H9 (cell line): ENCODE measurements around the gene GNAT3. TPM values are rescaled to one million over a fixed set of nuclear protein-coding genes. Genes with fewer than 3 reads are reported as not detected.

ENCODE experiments used
- DNase-seq: peaks from one replicate; pipeline ENCODE4 v3.0.0-alpha.2; 2017
- H2AFZ ChIP-seq: one replicate; pipeline ENCODE4 v1.6.1; 2013; ENCODE audit warnings: mild to moderate bottlenecking, low read length, control low read depth, moderate library complexity
- H2AK5ac ChIP-seq: 2 replicates; pipeline ENCODE4 v1.6.1; 2013; ENCODE audit warnings: low read length, control low read depth, mixed read lengths; ENCODE audit not compliant: insufficient read length
- H2BK120ac ChIP-seq: one replicate; pipeline ENCODE4 v1.6.1; 2013; ENCODE audit warnings: low read depth, mild to moderate bottlenecking, low read length, control low read depth, inconsistent platforms; ENCODE audit not compliant: poor library complexity, severe bottlenecking
- H2BK12ac ChIP-seq: 2 replicates; pipeline ENCODE4 v1.6.1; 2013; ENCODE audit warnings: low read length, control low read depth, mixed read lengths, low read depth; ENCODE audit not compliant: insufficient read length
- H2BK15ac ChIP-seq: 2 replicates; pipeline ENCODE4 v1.6.1; 2013; ENCODE audit warnings: low read depth, low read length, control low read depth
- H2BK20ac ChIP-seq: one replicate; pipeline ENCODE4 v1.6.1; 2013; ENCODE audit warnings: low read depth, mild to moderate bottlenecking, low read length, control low read depth, inconsistent platforms; ENCODE audit not compliant: poor library complexity, severe bottlenecking
- H2BK5ac ChIP-seq: 2 replicates; pipeline ENCODE4 v1.6.1; 2013; ENCODE audit warnings: low read length, control low read depth, mixed read lengths; ENCODE audit not compliant: insufficient read length
- H3K14ac ChIP-seq: 2 replicates; pipeline ENCODE4 v1.6.1; 2013; ENCODE audit warnings: low read length, control low read depth; ENCODE audit not compliant: insufficient read depth
- H3K18ac ChIP-seq: 2 replicates; pipeline ENCODE4 v1.6.1; 2013; ENCODE audit warnings: low read depth, mild to moderate bottlenecking, mixed read lengths, low read length, control low read depth; ENCODE audit not compliant: insufficient read length
- H3K23ac ChIP-seq: 2 replicates; pipeline ENCODE4 v1.6.1; 2013; ENCODE audit warnings: low read length, control low read depth, mixed read lengths, low read depth; ENCODE audit not compliant: insufficient read length
- H3K23me2 ChIP-seq: 2 replicates; pipeline ENCODE4 v1.6.1; 2013; ENCODE audit warnings: low read depth, mild to moderate bottlenecking, mixed read lengths, low read length, control low read depth; ENCODE audit not compliant: insufficient read length, poor library complexity, severe bottlenecking
- H3K27ac ChIP-seq: 2 replicates; pipeline ENCODE4 v1.5.1; 2013; ENCODE audit warnings: low read length, control low read depth, mixed read lengths, low read depth; ENCODE audit not compliant: insufficient read length
- H3K27me3 ChIP-seq: 2 replicates; pipeline ENCODE4 v1.6.1; 2013; ENCODE audit warnings: low read length, control low read depth, inconsistent platforms; ENCODE audit not compliant: insufficient read depth
- H3K4ac ChIP-seq: 2 replicates; pipeline ENCODE4 v1.6.1; 2013; ENCODE audit warnings: low read depth, mild to moderate bottlenecking, control low read depth, inconsistent platforms, low read length, moderate library complexity
- H3K4me1 ChIP-seq: 2 replicates; pipeline ENCODE4 v1.6.1; 2013; ENCODE audit warnings: low read length, control low read depth, inconsistent platforms; ENCODE audit not compliant: insufficient read depth
- H3K4me2 ChIP-seq: 2 replicates; pipeline ENCODE4 v1.6.1; 2013; ENCODE audit warnings: low read length, control low read depth, mixed read lengths; ENCODE audit not compliant: insufficient read length, insufficient read depth
- H3K56ac ChIP-seq: 2 replicates; pipeline ENCODE4 v1.6.1; 2013; ENCODE audit warnings: low read depth, mild to moderate bottlenecking, mixed read lengths, low read length, control low read depth; ENCODE audit not compliant: insufficient read length
- H3K79me1 ChIP-seq: 2 replicates; pipeline ENCODE4 v1.6.1; 2013; ENCODE audit warnings: low read depth, mild to moderate bottlenecking, moderate library complexity, low read length, control low read depth, inconsistent platforms; ENCODE audit not compliant: insufficient read depth, poor library complexity, severe bottlenecking
- H3K79me2 ChIP-seq: 2 replicates; pipeline ENCODE4 v1.6.1; 2013; ENCODE audit warnings: low read length, control low read depth, inconsistent platforms; ENCODE audit not compliant: insufficient read depth
- H3K9ac ChIP-seq: 2 replicates; pipeline ENCODE4 v1.6.1; 2013; ENCODE audit warnings: low read length, control low read depth, mixed read lengths; ENCODE audit not compliant: insufficient read length; ENCODE audit errors: extremely low read depth
- H3K9me3 ChIP-seq: one replicate; pipeline ENCODE4 v1.6.1; 2013; ENCODE audit warnings: low read depth, low read length, inconsistent platforms; ENCODE audit not compliant: control insufficient read depth
- H3T11ph ChIP-seq: one replicate; pipeline ENCODE4 v1.6.1; 2013; ENCODE audit warnings: mild to moderate bottlenecking, low read length, control low read depth, inconsistent platforms
- H4K20me1 ChIP-seq: one replicate; pipeline ENCODE4 v1.6.1; 2013; ENCODE audit not compliant: control insufficient read depth, insufficient read length, insufficient read depth
- H4K5ac ChIP-seq: 2 replicates; pipeline ENCODE4 v1.6.1; 2013; ENCODE audit warnings: low read depth, mild to moderate bottlenecking, mixed read lengths, low read length, control low read depth; ENCODE audit not compliant: insufficient read length
- H4K8ac ChIP-seq: replicated peaks from 2 replicates; pipeline ENCODE4 v1.6.1; 2013; ENCODE audit warnings: low read length, control low read depth, mixed read lengths, low read depth; ENCODE audit not compliant: insufficient read length
- H4K91ac ChIP-seq: 2 replicates; pipeline ENCODE4 v1.6.1; 2013; ENCODE audit warnings: low read depth, mild to moderate bottlenecking, moderate library complexity, mixed read lengths, low read length, control low read depth; ENCODE audit not compliant: insufficient read length
- H3K27ac Mint-ChIP-seq, 3 experiments: 2 replicates in 2 of 3; 3 replicates in 1 of 3; pipeline ENCODE4 v1.8.0; 2020 to 2021; ENCODE audit warnings: mixed read lengths in 3 of 3, mild to moderate bottlenecking in 1 of 3, moderate library complexity in 1 of 3
- H3K27me3 Mint-ChIP-seq: 2 replicates; pipeline ENCODE4 v1.8.0; 2021; ENCODE audit warnings: low read depth, mild to moderate bottlenecking, moderate library complexity, mixed read lengths
- H3K36me3 Mint-ChIP-seq, 3 experiments: 2 replicates in 2 of 3; 3 replicates in 1 of 3; pipeline ENCODE4 v1.8.0; 2020 to 2021; ENCODE audit warnings: low read depth in 3 of 3, mixed read lengths in 3 of 3; ENCODE audit not compliant: insufficient read depth in 1 of 3
- H3K4me1 Mint-ChIP-seq, 2 experiments: 2 replicates each; pipeline ENCODE4 v1.8.0; 2020; ENCODE audit warnings: mixed read lengths in 2 of 2
- H3K4me3 Mint-ChIP-seq, 2 experiments: 2 replicates in 1 of 2; 3 replicates in 1 of 2; pipeline ENCODE4 v1.8.0; 2020 to 2021; ENCODE audit warnings: mild to moderate bottlenecking in 2 of 2, mixed read lengths in 2 of 2, moderate library complexity in 1 of 2
- H3K9me3 Mint-ChIP-seq, 2 experiments: 2 replicates in 1 of 2; 3 replicates in 1 of 2; pipeline ENCODE4 v1.8.0; 2020; ENCODE audit warnings: mild to moderate bottlenecking in 2 of 2, mixed read lengths in 2 of 2, moderate library complexity in 1 of 2
- WGBS: extraction: QIAGEN DNeasy Blood & Tissue Kit; methylation state at CpG from one replicate; pipeline ENCODE4 v1.1.7; 2013; ENCODE audit warnings: missing lambda C conversion rate, low lambda C conversion rate, mixed read lengths; ENCODE audit not compliant: insufficient read length; ENCODE audit errors: extremely low coverage; 5-methylcytosine and 5-hydroxymethylcytosine counted together
- total RNA-seq: library from RNA; stranded (reverse); gene quantifications from 2 replicates; pipeline ENCODE4 v1.2.1, GENCODE V29; 2021
- TF ChIP-seq, protein P1 (sequence below): fragments of 200-600 bp; sonication (generic); conservative IDR thresholded peaks from 3 replicates; pipeline ENCODE4 v1.8.0; 2021; ENCODE audit warnings: antibody characterized with exemption, mild to moderate bottlenecking

GNAT3 gene
- total RNA-seq, 1 experiment from 2014 or later, result not detected

DNA sequence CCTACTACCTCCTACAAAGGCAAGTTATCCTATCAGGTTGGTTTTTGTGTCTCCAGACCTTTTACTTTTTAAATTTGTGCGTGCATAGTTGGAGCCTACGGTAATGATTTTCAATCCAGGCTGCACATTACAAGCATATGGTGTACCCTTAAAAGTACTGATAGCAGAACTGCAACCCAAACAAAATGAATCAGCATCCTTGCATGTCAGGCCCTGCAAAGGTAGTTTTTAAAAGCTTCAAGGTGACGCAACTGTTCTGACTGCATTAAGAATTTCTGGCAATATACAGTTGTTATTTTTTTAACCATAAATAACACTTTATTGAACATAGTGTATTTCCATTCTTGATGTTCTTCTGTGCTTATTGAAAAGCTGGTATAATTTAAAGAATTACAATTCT is 28.9 kb downstream of the GNAT3 start:
- H3K4me3 Mint-ChIP-seq, result no peak overlapping the region
- Histone ChIP-seq H4K8ac (no peak overlapping the region), H3K27ac (no peak overlapping the region), H3K9ac (no peak overlapping the region), H3K56ac (no peak overlapping the region), H3K18ac (no peak overlapping the region), H3K27me3 (no peaks in the 10 kb centered on the region), H2BK5ac (no peak overlapping the region), H3K4ac (no peak overlapping the region), H3K79me1 (no peaks in the 10 kb centered on the region), H3K9me3 (no peaks in the 10 kb centered on the region), H2BK20ac (no peak overlapping the region), H3T11ph (no peak overlapping the region), H2AK5ac (no peak overlapping the region), H2AFZ (no peak overlapping the region), H3K79me2 (no peaks in the 10 kb centered on the region), H4K20me1 (no peaks in the 10 kb centered on the region), H2BK12ac (no peak overlapping the region), H2BK120ac (no peak overlapping the region), H3K14ac (no peak overlapping the region), H3K4me2 (no peak overlapping the region), H3K23me2 (no peaks in the 10 kb centered on the region), H2BK15ac (no peak overlapping the region), H4K91ac (no peak overlapping the region), H3K23ac (no peak overlapping the region), H4K5ac (no peak overlapping the region), H3K4me1 (no peaks in the 10 kb centered on the region)
- H3K27ac Mint-ChIP-seq, result no peak overlapping the region
- DNase-seq, result no peak
- peaks cover 1 to 10% (median 3%) of the 10 kb centered on the region in 3 experiments; a peak in 6 of 7 replicates for H3K36me3 Mint-ChIP-seq
- no peaks in the 10 kb centered on the region; a peak in 1 of 5 replicates for H3K9me3 Mint-ChIP-seq
- no peaks in the 10 kb centered on the region for H3K27me3 Mint-ChIP-seq
- H3K4me1 Mint-ChIP-seq, result peaks cover 12 to 20% of the 10 kb centered on the region in 2 experiments
- no CpG with 5 or more reads among the region's 3 CpGs for WGBS
- TF ChIP-seq, protein P1, sequence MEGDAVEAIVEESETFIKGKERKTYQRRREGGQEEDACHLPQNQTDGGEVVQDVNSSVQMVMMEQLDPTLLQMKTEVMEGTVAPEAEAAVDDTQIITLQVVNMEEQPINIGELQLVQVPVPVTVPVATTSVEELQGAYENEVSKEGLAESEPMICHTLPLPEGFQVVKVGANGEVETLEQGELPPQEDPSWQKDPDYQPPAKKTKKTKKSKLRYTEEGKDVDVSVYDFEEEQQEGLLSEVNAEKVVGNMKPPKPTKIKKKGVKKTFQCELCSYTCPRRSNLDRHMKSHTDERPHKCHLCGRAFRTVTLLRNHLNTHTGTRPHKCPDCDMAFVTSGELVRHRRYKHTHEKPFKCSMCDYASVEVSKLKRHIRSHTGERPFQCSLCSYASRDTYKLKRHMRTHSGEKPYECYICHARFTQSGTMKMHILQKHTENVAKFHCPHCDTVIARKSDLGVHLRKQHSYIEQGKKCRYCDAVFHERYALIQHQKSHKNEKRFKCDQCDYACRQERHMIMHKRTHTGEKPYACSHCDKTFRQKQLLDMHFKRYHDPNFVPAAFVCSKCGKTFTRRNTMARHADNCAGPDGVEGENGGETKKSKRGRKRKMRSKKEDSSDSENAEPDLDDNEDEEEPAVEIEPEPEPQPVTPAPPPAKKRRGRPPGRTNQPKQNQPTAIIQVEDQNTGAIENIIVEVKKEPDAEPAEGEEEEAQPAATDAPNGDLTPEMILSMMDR, result no peak
